ENCODE data around the gene THUMPD2.

THUMPD2 gene

DNA sequence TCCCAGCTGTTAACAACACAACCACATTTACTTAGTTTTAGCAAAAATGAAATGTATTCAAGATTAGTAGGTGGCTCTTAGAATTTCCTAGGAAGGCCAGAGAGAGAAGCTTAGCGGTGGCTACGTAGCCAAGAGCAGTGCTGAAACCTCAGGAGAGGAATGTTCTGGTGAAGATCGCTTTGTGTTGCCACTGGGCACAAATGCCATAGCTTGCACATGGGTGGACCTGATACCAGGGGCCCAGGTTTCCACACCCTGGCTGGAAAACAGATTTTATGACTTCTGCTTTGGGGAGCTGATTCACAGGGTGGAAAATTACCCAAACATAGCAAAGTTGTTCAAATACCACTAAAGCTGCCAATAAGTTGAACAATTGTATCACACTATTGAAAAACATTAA lies 43.4 kb downstream of the THUMPD2 start:
- no peak overlapping the region for H3K14ac ChIP-seq (ENCODE audit: low read length)
- H2AFZ ChIP-seq (ENCODE audit: insufficient read depth, low read length, poor library complexity), result no peak overlapping the region
- H3K9me3 ChIP-seq (ENCODE audit: insufficient read depth, low read depth, low read length), result peaks cover 3% of the 10 kb centered on the region
- no peaks in the 10 kb centered on the region for H3K79me1 ChIP-seq (ENCODE audit: low read length)
- no peak overlapping the region for H2BK12ac ChIP-seq (ENCODE audit: low read length)
- H4K12ac ChIP-seq (ENCODE audit: low read depth, low read length), result no peak overlapping the region
- no peak overlapping the region for H2AK5ac ChIP-seq (ENCODE audit: low read length)
- no peak overlapping the region for H3K4me2 ChIP-seq (ENCODE audit: low read length)
- DNase-seq, result no peak
- no peak overlapping the region for H3K4ac ChIP-seq (ENCODE audit: low read depth, low read length)
- no peak overlapping the region for H2BK120ac ChIP-seq (ENCODE audit: insufficient read depth, low read length, poor library complexity)
- H3K4me1 ChIP-seq (ENCODE audit: control insufficient read depth in 1 of 2, insufficient read depth in 2 of 2, low read length in 2 of 2), result peaks cover 12 to 15% of the 10 kb centered on the region in 2 experiments
- H3K27me3 ChIP-seq (ENCODE audit: insufficient read depth, low read length), result no peaks in the 10 kb centered on the region
- WGBS (ENCODE audit: extremely low coverage, insufficient coverage, insufficient read length), result no CpG with 5 or more reads among the region's 3 CpGs
- no peak overlapping the region for H2BK5ac ChIP-seq (ENCODE audit: low read depth, low read length, poor library complexity)
- no peak overlapping the region for H3K9ac ChIP-seq (ENCODE audit: low read length)
- H3K18ac ChIP-seq (ENCODE audit: low read length), result no peak overlapping the region
- H3K4me3 ChIP-seq (ENCODE audit: low read depth, low read length), result no peak overlapping the region
- H4K8ac ChIP-seq (ENCODE audit: low read depth, low read length), result no peak overlapping the region
- peaks cover 0 to 13% of the 10 kb centered on the region in 2 experiments for H3K36me3 ChIP-seq (ENCODE audit: control insufficient read depth in 1 of 2, insufficient read depth in 2 of 2, low read length in 2 of 2)
- H3K23ac ChIP-seq (ENCODE audit: low read length), result no peak overlapping the region
- no peaks in the 10 kb centered on the region for H3K79me2 ChIP-seq (ENCODE audit: control insufficient read depth, insufficient read depth, low read length, poor library complexity)
- no peak overlapping the region for H4K91ac ChIP-seq (ENCODE audit: low read depth, low read length)
- H3K27ac ChIP-seq (ENCODE audit: low read depth, low read length), result no peak overlapping the region

DNA sequence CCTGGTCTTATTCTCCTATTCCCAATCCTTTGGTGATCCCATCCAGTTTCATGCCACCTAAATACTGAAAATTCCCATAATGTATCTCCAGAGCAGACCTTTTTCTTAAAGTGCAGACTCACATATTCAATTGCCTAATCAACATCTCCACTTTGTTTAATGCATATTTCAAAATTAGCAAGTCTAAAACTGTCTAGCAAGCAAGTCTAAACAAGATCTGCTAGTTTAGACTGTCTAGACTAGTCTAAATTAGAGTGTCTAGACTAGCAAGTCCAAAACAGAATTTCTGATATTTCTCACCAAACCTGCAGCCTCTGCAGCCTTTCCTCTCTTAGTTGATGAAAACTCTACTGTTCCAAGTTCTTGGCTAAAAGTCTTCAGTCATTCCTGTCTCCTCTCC lies 44.6 kb downstream of the THUMPD2 start:
- Histone ChIP-seq H3K79me1 (ENCODE audit: low read length) (peaks cover 2% of the 10 kb centered on the region), H4K91ac (ENCODE audit: low read depth, low read length) (no peak overlapping the region), H3K4ac (ENCODE audit: low read depth, low read length) (no peak overlapping the region), H3K36me3 (ENCODE audit: control insufficient read depth in 1 of 2, insufficient read depth in 2 of 2, low read length in 2 of 2) (peaks cover 0 to 13% of the 10 kb centered on the region in 2 experiments), H3K4me3 (ENCODE audit: low read depth, low read length) (no peak overlapping the region), H3K27me3 (ENCODE audit: insufficient read depth, low read length) (no peaks in the 10 kb centered on the region), H3K79me2 (ENCODE audit: control insufficient read depth, insufficient read depth, low read length, poor library complexity) (no peaks in the 10 kb centered on the region), H2BK12ac (ENCODE audit: low read length) (no peak overlapping the region), H3K27ac (ENCODE audit: low read depth, low read length) (no peak overlapping the region), H3K4me2 (ENCODE audit: low read length) (no peak overlapping the region), H4K12ac (ENCODE audit: low read depth, low read length) (no peak overlapping the region), H3K23ac (ENCODE audit: low read length) (no peak overlapping the region), H3K9me3 (ENCODE audit: insufficient read depth, low read depth, low read length) (peaks cover 3% of the 10 kb centered on the region), H3K9ac (ENCODE audit: low read length) (no peak overlapping the region), H3K14ac (ENCODE audit: low read length) (no peak overlapping the region), H2BK120ac (ENCODE audit: insufficient read depth, low read length, poor library complexity) (no peak overlapping the region), H3K4me1 (ENCODE audit: control insufficient read depth in 1 of 2, insufficient read depth in 2 of 2, low read length in 2 of 2) (peaks cover 10 to 13% of the 10 kb centered on the region in 2 experiments), H2BK5ac (ENCODE audit: low read depth, low read length, poor library complexity) (no peak overlapping the region), H4K8ac (ENCODE audit: low read depth, low read length) (no peak overlapping the region), H2AFZ (ENCODE audit: insufficient read depth, low read length, poor library complexity) (no peak overlapping the region), H3K18ac (ENCODE audit: low read length) (no peak overlapping the region), H2AK5ac (ENCODE audit: low read length) (no peak overlapping the region)
- DNase-seq, result peak in 1 of 2 donors; percentile 39

- Histone ChIP-seq H3K9me3 (ENCODE audit: insufficient read depth, low read depth, low read length) (peaks cover 3% of the 10 kb centered on the region), H3K23ac (ENCODE audit: low read length) (no peak overlapping the region), H3K36me3 (ENCODE audit: control insufficient read depth in 1 of 2, insufficient read depth in 2 of 2, low read length in 2 of 2) (peaks cover 0 to 13% of the 10 kb centered on the region in 2 experiments), H4K91ac (ENCODE audit: low read depth, low read length) (no peak overlapping the region), H3K18ac (ENCODE audit: low read length) (no peak overlapping the region), H3K79me1 (ENCODE audit: low read length) (peaks cover 6% of the 10 kb centered on the region), H4K8ac (ENCODE audit: low read depth, low read length) (no peak overlapping the region), H3K27me3 (ENCODE audit: insufficient read depth, low read length) (no peaks in the 10 kb centered on the region), H3K4me3 (ENCODE audit: low read depth, low read length) (no peak overlapping the region), H2BK5ac (ENCODE audit: low read depth, low read length, poor library complexity) (no peak overlapping the region), H2BK12ac (ENCODE audit: low read length) (no peak overlapping the region), H2AK5ac (ENCODE audit: low read length) (no peak overlapping the region), H3K79me2 (ENCODE audit: control insufficient read depth, insufficient read depth, low read length, poor library complexity) (no peaks in the 10 kb centered on the region), H3K4me1 (ENCODE audit: control insufficient read depth in 1 of 2, insufficient read depth in 2 of 2, low read length in 2 of 2) (peaks cover 6 to 8% of the 10 kb centered on the region in 2 experiments), H3K4ac (ENCODE audit: low read depth, low read length) (no peak overlapping the region), H3K9ac (ENCODE audit: low read length) (no peak overlapping the region), H2AFZ (ENCODE audit: insufficient read depth, low read length, poor library complexity) (no peak overlapping the region), H2BK120ac (ENCODE audit: insufficient read depth, low read length, poor library complexity) (no peak overlapping the region), H4K12ac (ENCODE audit: low read depth, low read length) (no peak overlapping the region), H3K14ac (ENCODE audit: low read length) (no peak overlapping the region), H3K4me2 (ENCODE audit: low read length) (no peak overlapping the region), H3K27ac (ENCODE audit: low read depth, low read length) (no peak overlapping the region)
- DNase-seq, result peak in 1 of 2 donors; percentile 37
- WGBS (ENCODE audit: extremely low coverage, insufficient coverage, insufficient read length), result no CpG with 5 or more reads among the region's 10 CpGs
These were observed 45.9 kb downstream of the THUMPD2 start for GRCh38 chr2:39733070-39733674.

- WGBS (ENCODE audit: extremely low coverage, insufficient coverage, insufficient read length), result no CpG with 5 or more reads among the region's 1 CpG
- Histone ChIP-seq H3K18ac (ENCODE audit: low read length) (no peak overlapping the region), H2AFZ (ENCODE audit: insufficient read depth, low read length, poor library complexity) (no peak overlapping the region), H2AK5ac (ENCODE audit: low read length) (no peak overlapping the region), H2BK5ac (ENCODE audit: low read depth, low read length, poor library complexity) (no peak overlapping the region), H3K9ac (ENCODE audit: low read length) (no peak overlapping the region), H4K12ac (ENCODE audit: low read depth, low read length) (no peak overlapping the region), H3K27ac (ENCODE audit: low read depth, low read length) (no peak overlapping the region), H2BK12ac (ENCODE audit: low read length) (no peak overlapping the region), H2BK120ac (ENCODE audit: insufficient read depth, low read length, poor library complexity) (no peak overlapping the region), H3K27me3 (ENCODE audit: insufficient read depth, low read length) (no peaks in the 10 kb centered on the region), H3K4me2 (ENCODE audit: low read length) (no peak overlapping the region), H3K36me3 (ENCODE audit: control insufficient read depth in 1 of 2, insufficient read depth in 2 of 2, low read length in 2 of 2) (peaks cover 0 to 13% of the 10 kb centered on the region in 2 experiments), H3K4me1 (ENCODE audit: control insufficient read depth in 1 of 2, insufficient read depth in 2 of 2, low read length in 2 of 2) (peaks cover 4 to 5% of the 10 kb centered on the region in 2 experiments), H3K79me1 (ENCODE audit: low read length) (peaks cover 6% of the 10 kb centered on the region), H3K79me2 (ENCODE audit: control insufficient read depth, insufficient read depth, low read length, poor library complexity) (no peaks in the 10 kb centered on the region), H3K23ac (ENCODE audit: low read length) (no peak overlapping the region), H3K9me3 (ENCODE audit: insufficient read depth, low read depth, low read length) (peaks cover 3% of the 10 kb centered on the region), H3K4me3 (ENCODE audit: low read depth, low read length) (no peak overlapping the region), H3K14ac (ENCODE audit: low read length) (no peak overlapping the region), H4K8ac (ENCODE audit: low read depth, low read length) (no peak overlapping the region), H3K4ac (ENCODE audit: low read depth, low read length) (no peak overlapping the region), H4K91ac (ENCODE audit: low read depth, low read length) (no peak overlapping the region)
- DNase-seq, result no peak
These were observed 46.6 kb downstream of the THUMPD2 start for GRCh38 chr2:39732482-39732881.
